PC-3 (cell line): ENCODE results near the gene NHS.

Source experiments
- CTCF ChIP-seq: fragments of 300-600 bp; sonication (generic); conservative IDR thresholded peaks from 2 replicates; pipeline ENCODE4 v1.5.1; 2017; ENCODE audit warnings: antibody characterized with exemption, low read depth, mild to moderate bottlenecking, low read length
- EZH2 ChIP-seq: fragments of 300-600 bp; sonication (generic); IDR thresholded peaks from one replicate; pipeline ENCODE4 v1.6.1; 2017; ENCODE audit warnings: antibody characterized with exemption, mild to moderate bottlenecking, low read length; ENCODE audit not compliant: unreplicated experiment
- EZH2phosphoT487 ChIP-seq: fragments of 300-600 bp; sonication (generic); IDR thresholded peaks from 2 replicates; pipeline ENCODE4 v1.6.1; 2018; ENCODE audit warnings: mild to moderate bottlenecking, antibody characterized with exemption, low read length, borderline replicate concordance

- TF ChIP-seq CTCF: no peak
- no peak for TF ChIP-seq EZH2phosphoT487
- no peak for TF ChIP-seq EZH2
Measured at GRCh38 chrX:17550011-17550410, 175.0 kb downstream of the NHS start.
